ENCODE data around the gene CFAP97D1.

GRCh38 chr17:43771463-43771862 is 8.8 kb upstream of the CFAP97D1 start:
- no peak for TF ChIP-seq CTCF (IDR thresholded peaks at IDR 0.05; ENCODE audit: low read depth, low read length)
- no peak for TF ChIP-seq EZH2phosphoT487 (IDR thresholded peaks at IDR 0.05; ENCODE audit: low read depth)

Measured in OCI-LY3 (cell line).